HEK293 (cell line): ENCODE results near the gene SLC51B.

Experiments used
- CTCF ChIA-PET: fragments of 350-600 bp; formaldehyde crosslinking; extraction: SDS; loops from one replicate; lab custom pipeline; 2021; ENCODE audit warnings: antibody characterized with exemption; lab: Yijun Ruan, JAX
- POLR2A ChIA-PET: fragments of 300-600 bp; formaldehyde crosslinking; extraction: SDS; loops from one replicate; lab custom pipeline; 2020; ENCODE audit warnings: antibody characterized with exemption, inconsistent platforms; lab: Yijun Ruan, JAX
- H3K27ac ChIP-seq: fragments of 200-500 bp; sonication (Bioruptor generic); 2 replicates; pipeline ENCODE4 v1.5.1; 2014; ENCODE audit warnings: low read depth, low read length, control low read depth, inconsistent platforms; ENCODE audit errors: extremely low read depth
- H3K36me3 ChIP-seq, 2 experiments: fragments of 200-500 bp in 1 of 2; sonication (Bioruptor generic) in 1 of 2; 1 replicate in 1 of 2; 2 replicates in 1 of 2; pipeline ENCODE4 v1.5.1; 2014 to 2017; ENCODE audit warnings: inconsistent platforms in 2 of 2, low read length in 2 of 2; ENCODE audit not compliant: control insufficient read depth in 2 of 2, insufficient read depth in 1 of 2
- H3K4me1 ChIP-seq: fragments of 200-500 bp; sonication (Bioruptor generic); 2 replicates; pipeline ENCODE4 v1.5.1; 2014; ENCODE audit warnings: mild to moderate bottlenecking, low read length, inconsistent platforms; ENCODE audit not compliant: control insufficient read depth, insufficient read depth
- H3K4me3 ChIP-seq: 2 replicates; pipeline ENCODE4 v1.5.1; 2011; ENCODE audit warnings: low read depth, mild to moderate bottlenecking, control low read depth, low read length, moderate library complexity
- H3K9me3 ChIP-seq: fragments of 200-500 bp; sonication (Bioruptor generic); 2 replicates; pipeline ENCODE4 v1.5.1; 2014; ENCODE audit warnings: low read depth, low read length, inconsistent platforms; ENCODE audit not compliant: control insufficient read depth, insufficient read depth
- GLIS1 ChIP-seq: fragments of 450-650 bp; formaldehyde crosslinking; IDR thresholded peaks from 2 replicates; pipeline ENCODE4 v1.5.1; 2016; ENCODE audit warnings: missing biosample characterization, missing genetic modification characterization
- KLF16 ChIP-seq: fragments of 450-650 bp; formaldehyde crosslinking; IDR thresholded peaks from 2 replicates; pipeline ENCODE4 v1.5.1; 2017; ENCODE audit warnings: missing biosample characterization, missing genetic modification characterization
- PRDM6 ChIP-seq: fragments of 450-650 bp; formaldehyde crosslinking; IDR thresholded peaks from 2 replicates; pipeline ENCODE4 v1.5.1; 2017; ENCODE audit warnings: missing biosample characterization, missing genetic modification characterization
- ZBTB17 ChIP-seq: fragments of 450-650 bp; formaldehyde crosslinking; IDR thresholded peaks from 2 replicates; pipeline ENCODE4 v1.5.1; 2016; ENCODE audit warnings: missing biosample characterization, missing genetic modification characterization
- ZBTB48 ChIP-seq: fragments of 450-650 bp; formaldehyde crosslinking; IDR thresholded peaks from 2 replicates; pipeline ENCODE4 v1.5.1; 2016; ENCODE audit warnings: missing biosample characterization, missing genetic modification characterization
- ZFP37 ChIP-seq: fragments of 450-650 bp; formaldehyde crosslinking; IDR thresholded peaks from 2 replicates; pipeline ENCODE4 v1.5.1; 2016; ENCODE audit warnings: missing biosample characterization, missing genetic modification characterization
- ZFP69B ChIP-seq: fragments of 450-650 bp; formaldehyde crosslinking; IDR thresholded peaks from 2 replicates; pipeline ENCODE4 v1.5.1; 2016; ENCODE audit warnings: missing biosample characterization, missing genetic modification characterization
- ZNF112 ChIP-seq: fragments of 450-650 bp; formaldehyde crosslinking; IDR thresholded peaks from 2 replicates; pipeline ENCODE4 v1.5.0; 2017; ENCODE audit warnings: missing biosample characterization, missing genetic modification characterization
- ZNF211 ChIP-seq: fragments of 450-650 bp; formaldehyde crosslinking; IDR thresholded peaks from 2 replicates; pipeline ENCODE4 v1.5.1; 2016; ENCODE audit warnings: low read depth, missing biosample characterization, missing genetic modification characterization
- ZNF362 ChIP-seq: fragments of 450-650 bp; formaldehyde crosslinking; IDR thresholded peaks from 2 replicates; pipeline ENCODE4 v1.5.1; 2016; ENCODE audit warnings: missing biosample characterization, missing genetic modification characterization
- ZNF416 ChIP-seq: fragments of 450-650 bp; formaldehyde crosslinking; IDR thresholded peaks from 2 replicates; pipeline ENCODE4 v1.5.1; 2016; ENCODE audit warnings: missing biosample characterization, missing genetic modification characterization
- ZNF501 ChIP-seq: fragments of 450-650 bp; formaldehyde crosslinking; IDR thresholded peaks from 2 replicates; pipeline ENCODE4 v1.5.1; 2016; ENCODE audit warnings: missing biosample characterization, missing genetic modification characterization
- ZNF549 ChIP-seq: fragments of 450-650 bp; IDR thresholded peaks from 2 replicates; pipeline ENCODE4 v1.5.1; 2018; ENCODE audit warnings: missing biosample characterization, missing genetic modification characterization, mild to moderate bottlenecking, inconsistent platforms, moderate library complexity
- ZNF600 ChIP-seq: fragments of 450-650 bp; formaldehyde crosslinking; IDR thresholded peaks from 2 replicates; pipeline ENCODE4 v1.5.1; 2016; ENCODE audit warnings: missing biosample characterization, missing genetic modification characterization
- ZNF623 ChIP-seq: fragments of 450-650 bp; formaldehyde crosslinking; IDR thresholded peaks from 2 replicates; pipeline ENCODE4 v1.5.1; 2016; ENCODE audit warnings: missing biosample characterization, missing genetic modification characterization
- ZNF654 ChIP-seq: fragments of 450-650 bp; formaldehyde crosslinking; IDR thresholded peaks from 2 replicates; pipeline ENCODE4 v1.5.1; 2016; ENCODE audit warnings: low read depth, missing biosample characterization, missing genetic modification characterization
- ZNF660 ChIP-seq: fragments of 450-650 bp; IDR thresholded peaks from 2 replicates; pipeline ENCODE4 v1.5.1; 2018; ENCODE audit warnings: missing biosample characterization, mild to moderate bottlenecking, missing genetic modification characterization
- ZNF76 ChIP-seq: fragments of 450-650 bp; formaldehyde crosslinking; IDR thresholded peaks from 2 replicates; pipeline ENCODE4; 2016; ENCODE audit warnings: low read depth, missing biosample characterization, missing genetic modification characterization, borderline replicate concordance
- ZNF785 ChIP-seq: fragments of 450-650 bp; formaldehyde crosslinking; IDR thresholded peaks from 2 replicates; pipeline ENCODE4 v1.5.1; 2016; ENCODE audit warnings: missing biosample characterization, missing genetic modification characterization
- TF ChIP-seq, protein P1 (sequence below): fragments of 450-650 bp; formaldehyde crosslinking; IDR thresholded peaks from 2 replicates; pipeline ENCODE4 v1.5.1; 2016; ENCODE audit warnings: missing biosample characterization, missing genetic modification characterization
- TF ChIP-seq, protein P2 (sequence below): fragments of 450-650 bp; formaldehyde crosslinking; IDR thresholded peaks from 2 replicates; pipeline ENCODE4 v1.5.1; 2016; ENCODE audit warnings: missing biosample characterization, missing genetic modification characterization

Gene SLC51B

DNA sequence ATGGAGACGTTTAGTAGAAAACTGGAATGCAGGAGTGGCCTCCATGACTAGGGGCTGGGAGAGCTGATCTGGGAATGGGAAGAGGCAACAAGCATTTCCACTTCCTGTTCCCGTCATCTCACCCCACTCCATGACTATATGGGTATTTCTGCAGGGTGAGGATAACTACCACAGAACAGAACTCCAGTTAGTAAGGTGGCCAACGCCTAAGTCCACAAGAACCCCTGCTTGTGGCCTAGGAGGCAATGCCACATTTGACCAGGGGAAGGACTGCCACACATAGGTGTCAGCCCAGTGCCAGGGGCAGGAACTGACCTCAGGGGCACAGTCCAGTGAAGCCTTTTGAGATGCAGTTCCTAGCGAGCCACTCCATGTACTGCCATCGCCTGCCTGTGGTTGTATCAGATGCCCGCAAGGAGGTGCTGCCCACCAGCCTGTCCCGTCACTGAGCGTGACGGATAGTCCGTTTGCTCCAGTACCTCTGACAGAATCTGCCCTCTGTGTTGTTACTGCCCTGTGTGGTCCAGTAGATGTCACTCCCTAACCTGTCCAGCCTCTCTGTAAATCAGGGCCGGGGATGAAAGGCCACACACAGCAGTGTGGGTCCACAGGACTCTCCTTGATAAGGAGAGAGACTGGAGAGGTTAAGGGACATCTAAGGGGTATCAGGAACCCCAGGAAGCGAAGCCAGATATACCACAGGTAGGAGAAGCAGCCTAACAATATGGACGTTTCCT, 12.2 kb upstream of the SLC51B start:
- H3K4me3 ChIP-seq: no peak overlapping the region
- TF ChIP-seq GLIS1 (peak; percentile 18; the same call in 1 of the 2 replicates), ZNF76 (tag by site-specific recombination) (no peak), ZNF654 (peak; percentile 49), ZNF623 (tag by site-specific recombination) (no peak), ZBTB48 (tag by site-specific recombination) (peak; percentile 40; the same call in 1 of the 2 replicates), ZNF785 (tag by site-specific recombination) (0 out of 2 replicates have a peak, but pooled peaks have one; percentile 26), PRDM6 (tag by site-specific recombination) (no peak), ZNF416 (tag by site-specific recombination) (no peak), ZNF660 (no peak), ZFP69B (0 out of 2 replicates have a peak, but pooled peaks have one; percentile 38), ZNF549 (no peak), ZNF600 (tag by site-specific recombination) (peak; percentile 73), ZFP37 (tag by site-specific recombination) (no peak), ZBTB17 (tag by site-specific recombination) (0 out of 2 replicates have a peak, but pooled peaks have one; percentile 11)
- TF ChIP-seq, protein P1, sequence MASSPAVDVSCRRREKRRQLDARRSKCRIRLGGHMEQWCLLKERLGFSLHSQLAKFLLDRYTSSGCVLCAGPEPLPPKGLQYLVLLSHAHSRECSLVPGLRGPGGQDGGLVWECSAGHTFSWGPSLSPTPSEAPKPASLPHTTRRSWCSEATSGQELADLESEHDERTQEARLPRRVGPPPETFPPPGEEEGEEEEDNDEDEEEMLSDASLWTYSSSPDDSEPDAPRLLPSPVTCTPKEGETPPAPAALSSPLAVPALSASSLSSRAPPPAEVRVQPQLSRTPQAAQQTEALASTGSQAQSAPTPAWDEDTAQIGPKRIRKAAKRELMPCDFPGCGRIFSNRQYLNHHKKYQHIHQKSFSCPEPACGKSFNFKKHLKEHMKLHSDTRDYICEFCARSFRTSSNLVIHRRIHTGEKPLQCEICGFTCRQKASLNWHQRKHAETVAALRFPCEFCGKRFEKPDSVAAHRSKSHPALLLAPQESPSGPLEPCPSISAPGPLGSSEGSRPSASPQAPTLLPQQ (tag by site-specific recombination): peak; percentile 48
- TF ChIP-seq, protein P2, sequence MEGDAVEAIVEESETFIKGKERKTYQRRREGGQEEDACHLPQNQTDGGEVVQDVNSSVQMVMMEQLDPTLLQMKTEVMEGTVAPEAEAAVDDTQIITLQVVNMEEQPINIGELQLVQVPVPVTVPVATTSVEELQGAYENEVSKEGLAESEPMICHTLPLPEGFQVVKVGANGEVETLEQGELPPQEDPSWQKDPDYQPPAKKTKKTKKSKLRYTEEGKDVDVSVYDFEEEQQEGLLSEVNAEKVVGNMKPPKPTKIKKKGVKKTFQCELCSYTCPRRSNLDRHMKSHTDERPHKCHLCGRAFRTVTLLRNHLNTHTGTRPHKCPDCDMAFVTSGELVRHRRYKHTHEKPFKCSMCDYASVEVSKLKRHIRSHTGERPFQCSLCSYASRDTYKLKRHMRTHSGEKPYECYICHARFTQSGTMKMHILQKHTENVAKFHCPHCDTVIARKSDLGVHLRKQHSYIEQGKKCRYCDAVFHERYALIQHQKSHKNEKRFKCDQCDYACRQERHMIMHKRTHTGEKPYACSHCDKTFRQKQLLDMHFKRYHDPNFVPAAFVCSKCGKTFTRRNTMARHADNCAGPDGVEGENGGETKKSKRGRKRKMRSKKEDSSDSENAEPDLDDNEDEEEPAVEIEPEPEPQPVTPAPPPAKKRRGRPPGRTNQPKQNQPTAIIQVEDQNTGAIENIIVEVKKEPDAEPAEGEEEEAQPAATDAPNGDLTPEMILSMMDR (tag by site-specific recombination): peak; percentile 83
- no peak overlapping the region for H3K27ac ChIP-seq
- ChIA-PET CTCF (interaction anchor here (0.6 to 1.4 kb wide), 6 partner anchors 14 to 254 kb away, joined by 3 to 15 read pairs (median 4); no protein-coding TSS in a partner anchor), POLR2A (interaction anchor here (1.0 kb wide), 1 partner anchor 28 kb away, joined by 3 read pairs; no protein-coding TSS in a partner anchor)
- no peaks in the 10 kb centered on the region for H3K4me1 ChIP-seq
- H3K36me3 ChIP-seq: no peaks in the 10 kb centered on the region
- no peaks in the 10 kb centered on the region for H3K9me3 ChIP-seq

DNA sequence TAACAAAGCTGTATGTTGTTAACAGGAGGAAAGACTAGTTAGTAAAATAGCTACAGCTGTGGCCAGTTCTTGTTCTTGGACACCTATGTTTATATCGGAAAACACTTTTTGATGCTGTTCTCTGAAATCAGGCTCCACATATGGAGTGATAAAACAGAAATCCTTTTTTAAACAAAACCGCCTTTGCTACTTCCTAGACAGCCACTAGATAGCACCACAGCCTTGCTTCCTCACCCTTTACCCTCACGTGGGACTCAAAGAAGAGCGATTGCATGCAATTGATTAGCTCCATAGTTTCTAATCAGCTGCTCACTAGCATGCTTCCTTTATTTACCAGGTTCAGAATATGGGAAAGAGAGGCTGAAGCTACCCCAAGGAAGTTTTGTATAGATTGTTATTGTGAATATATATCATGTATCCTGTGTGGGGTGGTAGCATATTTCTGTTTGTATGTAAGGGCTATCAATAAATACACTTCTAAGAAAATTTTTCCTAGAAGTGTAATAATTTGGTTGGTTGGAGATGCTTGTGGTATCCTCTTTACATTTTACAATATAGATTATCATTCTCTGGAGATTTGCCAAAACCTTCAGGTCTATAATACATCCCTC, 11.4 kb upstream of the SLC51B start:
- no peak overlapping the region for H3K27ac ChIP-seq
- no peak overlapping the region for H3K4me3 ChIP-seq
- POLR2A ChIA-PET: interaction anchor here (1.0 kb wide), 1 partner anchor 29 kb away, joined by 3 read pairs; no protein-coding TSS in a partner anchor
- H3K4me1 ChIP-seq: no peaks in the 10 kb centered on the region
- CTCF ChIA-PET: interaction anchor here (0.5 to 1.9 kb wide), 16 partner anchors 9 to 413 kb away, joined by 3 to 15 read pairs (median 3); partner anchors contain the start of gene PDCD7
- no peaks in the 10 kb centered on the region for H3K36me3 ChIP-seq
- no peaks in the 10 kb centered on the region for H3K9me3 ChIP-seq
- TF ChIP-seq ZNF211 (tag by site-specific recombination): no peak
- no peak for TF ChIP-seq ZNF362
- peak; percentile 60 for TF ChIP-seq ZNF654
- TF ChIP-seq ZNF501: no peak
- no peak for TF ChIP-seq KLF16 (tag by site-specific recombination)
- no peak for TF ChIP-seq ZNF112 (tag by site-specific recombination)
- TF ChIP-seq, protein P2 (tag by site-specific recombination): 0 out of 2 replicates have a peak, but pooled peaks have one; percentile 8
- TF ChIP-seq, all 188 proteins: peak for 2
